Activated CD4-positive, alpha-beta T cell treated with anti-CD3 and anti-CD28 coated beads for 1 hour (primary cell): ENCODE data around the gene KIF17.

ENCODE experiments used
- DNase-seq: peaks from one replicate; pipeline ENCODE4 v3.0.0-alpha.2; 2020

KIF17 gene

DNA sequence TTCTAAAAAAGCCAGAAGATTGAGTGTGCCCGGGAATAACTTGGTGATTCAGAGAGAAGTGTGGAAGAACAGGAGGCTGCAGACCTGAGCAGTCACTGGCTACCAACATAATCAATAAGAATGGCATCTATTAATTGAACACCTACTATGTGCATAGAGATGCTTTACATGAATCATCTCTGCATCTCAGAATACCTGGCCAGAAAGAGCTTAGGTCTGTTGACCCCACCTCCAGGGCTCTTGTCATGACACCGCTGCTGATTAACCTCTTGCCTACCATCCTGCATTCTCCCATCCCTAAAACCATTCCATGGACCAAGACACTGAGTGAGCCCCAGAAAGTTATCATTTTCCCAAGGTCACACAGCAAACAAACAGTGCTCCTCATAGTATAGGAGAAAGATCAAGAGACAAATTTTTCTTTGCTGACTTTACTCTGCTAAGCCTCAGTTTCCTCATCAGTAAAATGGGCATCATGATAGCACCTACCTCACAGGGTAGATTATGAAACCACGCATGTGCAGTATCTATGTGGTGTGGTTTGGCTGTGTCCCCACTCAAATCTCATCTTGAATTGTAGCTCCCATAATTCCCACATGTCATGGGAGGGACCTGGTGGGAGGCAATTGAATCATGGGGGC is 100.8 kb downstream of the KIF17 start:
- DNase-seq: no peak

DNA sequence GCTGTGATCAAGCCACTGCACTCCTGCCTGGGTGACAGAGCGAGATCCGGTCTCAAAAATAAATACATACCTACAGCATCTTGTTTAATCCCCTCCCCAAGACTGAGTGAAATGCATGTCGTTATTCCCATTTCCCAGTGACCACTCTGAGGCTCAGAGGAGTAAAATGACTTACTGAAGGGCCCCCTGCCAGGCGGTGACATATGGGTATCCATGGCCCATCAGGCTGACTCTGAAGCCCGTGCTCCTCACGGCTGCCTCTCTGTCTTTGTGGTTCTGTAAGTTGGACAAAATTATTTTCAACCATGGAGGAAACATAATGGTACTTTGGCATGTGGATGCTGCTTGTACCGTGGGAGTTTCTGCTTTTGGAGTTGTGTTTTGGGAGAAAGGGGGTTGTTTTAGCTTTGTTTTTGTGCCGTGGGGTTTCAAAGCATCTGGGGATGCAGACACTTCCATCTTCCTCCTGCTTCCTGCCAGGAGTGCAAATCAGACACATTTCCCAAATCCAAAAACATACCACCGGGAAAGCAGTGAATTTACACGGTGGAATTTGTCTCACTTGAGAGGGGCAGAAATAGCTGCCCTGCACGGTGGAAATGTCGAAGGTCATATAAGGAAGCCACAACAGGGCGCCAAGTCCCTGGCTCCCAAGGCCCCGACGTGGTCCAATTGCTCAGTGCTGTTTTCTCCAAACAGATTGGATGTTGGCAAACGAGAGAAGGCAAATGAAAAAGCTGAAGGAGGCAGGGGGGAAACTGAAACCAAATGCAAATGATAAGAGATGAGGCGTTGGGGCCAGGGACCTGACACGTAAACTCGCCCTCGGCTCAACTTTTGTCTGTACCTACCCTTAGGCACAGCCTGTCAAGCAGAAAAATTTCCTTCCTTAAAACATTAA is 101.6 kb downstream of the KIF17 start:
- DNase-seq: no peak

DNA sequence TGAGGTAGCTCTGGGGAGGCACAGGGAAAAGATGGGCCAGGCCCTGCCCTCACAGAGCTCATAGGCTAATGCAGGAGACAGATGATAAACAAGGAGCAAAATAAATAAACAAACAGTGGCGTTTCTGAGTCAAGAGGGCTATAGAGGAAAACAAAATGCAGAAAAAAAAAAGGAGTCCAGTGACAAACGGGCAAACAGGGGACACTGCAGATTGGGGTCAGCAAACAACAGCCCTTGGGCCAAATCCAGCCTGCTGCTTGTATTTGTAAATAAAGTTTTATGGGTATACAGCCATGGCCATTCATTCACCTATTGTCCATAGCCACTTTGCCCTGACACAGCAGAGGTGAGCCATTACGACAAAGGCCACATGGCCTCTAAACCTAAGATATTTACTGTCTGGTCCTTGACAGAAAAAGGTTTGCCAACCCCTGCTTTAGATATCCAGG is 103.7 kb downstream of the KIF17 start:
- no peak for DNase-seq
